ENCODE measurements around the gene ANKRD33B. TPM values are rescaled to one million over a fixed set of nuclear protein-coding genes. Genes with fewer than 3 reads are reported as not detected.

Gene ANKRD33B
- total and polyA plus RNA-seq, 2 of the 13 experiments (the other 11 are each of a cell fraction or from before 2014, with no cell fraction given): 0.02 TPM; not detected in 1

GRCh38 chr5:10706326-10706725 is 142.5 kb downstream of the ANKRD33B start (continued):
- no peak for TF ChIP-seq ZNF597 (CRISPR knock-in tag; IDR thresholded peaks at IDR 0.05)
- TF ChIP-seq RARG (CRISPR knock-in tag; IDR thresholded peaks at IDR 0.05; ENCODE audit: low read depth): no peak
- no peak for TF ChIP-seq JUND (CRISPR knock-in tag; IDR thresholded peaks at IDR 0.05)
- no peak for TF ChIP-seq CCDC6 (CRISPR knock-in tag; IDR thresholded peaks at IDR 0.05)
- no peak for TF ChIP-seq GLMP (CRISPR knock-in tag; IDR thresholded peaks at IDR 0.05; ENCODE audit: borderline replicate concordance)

Small RNA genes within 50 kb of the gene (small RNA-seq; reads per million reads assigned to genes)
- 0 reads per million in 3 experiments for gene AC012629.4 (ENCODE audit: insufficient read depth in 2 of 3, insufficient read length in 3 of 3, low read depth in 2 of 3, low replicate concordance in 1 of 3)
- gene AC112200.1 (ENCODE audit: insufficient read depth in 2 of 3, insufficient read length in 3 of 3, low read depth in 2 of 3, low replicate concordance in 1 of 3): 0 reads per million in 3 experiments

Other genes starting within 250 kb of the ANKRD33B start
- 39.5 and 48.6 TPM in 2 replicates for gene MARCHF6, start 210.4 kb upstream of the ANKRD33B start, total RNA-seq (2016; rRNA removed; fragmentation: Illumina TruSeq; extraction: Trizol)
- 107 and 115 TPM in 2 replicates for gene MARCHF6, start 210.4 kb upstream of the ANKRD33B start, polyA plus RNA-seq (2011; rRNA removed)
- gene ROPN1L, start 122.2 kb upstream of the ANKRD33B start, total RNA-seq (2016; rRNA removed; fragmentation: Illumina TruSeq; extraction: Trizol): not detected in 2 replicates
- gene ROPN1L, start 122.2 kb upstream of the ANKRD33B start, polyA plus RNA-seq (2011; rRNA removed): 0.08 TPM in 1 of 2 replicates, not detected in the other
- 22.0 and 51.2 TPM in 2 replicates for gene DAP, start 197.2 kb downstream of the ANKRD33B start, total RNA-seq (2016; rRNA removed; fragmentation: Illumina TruSeq; extraction: Trizol)
- gene DAP, start 197.2 kb downstream of the ANKRD33B start, polyA plus RNA-seq (2011; rRNA removed): 54.3 and 57.5 TPM in 2 replicates